HCT116 (cell line): ENCODE results near the gene PGGHG. TPM values are rescaled to one million over a fixed set of nuclear protein-coding genes. Genes with fewer than 3 reads are reported as not detected.

Source experiments
- ATAC-seq: fragments of 200-7000 bp; cut with Tn5 transposase; 2 replicates; pipeline ENCODE4 v1.9.1; 2020; ENCODE audit warnings: mild to moderate bottlenecking, moderate library complexity
- BruUV-seq: library from RNA; stranded (reverse); fragments of 400-500 nt; replicated peaks from 2 replicates; lab custom pipeline; 2021; lab: Mats Ljungman, UMichigan
- CTCF ChIA-PET: fragments of 300-600 bp; sonication (Branson Sonifier 250); formaldehyde crosslinking; loops from one replicate; lab custom pipeline; 2021; ENCODE audit warnings: antibody characterized with exemption; lab: Charles Lee
- POLR2A ChIA-PET: fragments of 300-600, 350-600 bp; sonication (Branson Sonifier 250); formaldehyde crosslinking; loops from one replicate; lab custom pipeline; 2021; ENCODE audit warnings: antibody characterized with exemption; lab: Charles Lee
- RAD21 ChIA-PET, 2 experiments: fragments of 300-600 bp; sonication (Branson Sonifier 250); formaldehyde crosslinking; loops; one replicate each; lab custom pipeline; 2023; ENCODE audit warnings: low total read pairs in 2 of 2; ENCODE audit not compliant: uncharacterized antibody in 2 of 2, unreplicated experiment in 2 of 2, low non-redundant PET in 1 of 2; lab: Charles Lee
- DNase-seq: peaks from one replicate; pipeline ENCODE4 v3.0.0-alpha.2; 2010; ENCODE audit warnings: low read depth, low spot score
- H2AFZ ChIP-seq: fragments of 200-600 bp; shearing (Covaris generic), sonication (generic); 2 replicates; pipeline ENCODE4 v1.6.1; 2017; ENCODE audit warnings: low read depth, mixed run types, mixed read lengths, antibody characterized with exemption, low read length; ENCODE audit not compliant: poor library complexity, severe bottlenecking
- H3K27ac ChIP-seq: 2 replicates; pipeline ENCODE4 v1.5.1; 2012; ENCODE audit warnings: low read depth, low read length
- H3K27me3 ChIP-seq: fragments of 200-600 bp; sonication (generic); 2 replicates; pipeline ENCODE4 v1.6.1; 2016; ENCODE audit warnings: mixed run types, low read length, mixed read lengths; ENCODE audit not compliant: insufficient read depth
- H3K36me3 ChIP-seq, 2 experiments: fragments of 200-500 bp in 1 of 2; fragments of 200-600 bp in 1 of 2; sonication (Bioruptor generic) in 1 of 2; sonication (generic) in 1 of 2; 2 replicates each; pipeline versions ENCODE4 v1.5.1 to v1.6.1; 2014 to 2016; ENCODE audit warnings: low read length in 2 of 2, inconsistent platforms in 1 of 2, mixed read lengths in 1 of 2, mixed run types in 1 of 2; ENCODE audit not compliant: insufficient read depth in 2 of 2, control insufficient read depth in 1 of 2
- H3K4me1 ChIP-seq, 2 experiments: fragments of 200-600 bp in 1 of 2; sonication (generic) in 1 of 2; 2 replicates each; pipeline versions ENCODE4 v1.5.1 to v1.6.1; 2012 to 2017; ENCODE audit warnings: low read length in 2 of 2, inconsistent platforms in 1 of 2, mild to moderate bottlenecking in 1 of 2, mixed read lengths in 1 of 2, mixed run types in 1 of 2, moderate library complexity in 1 of 2; ENCODE audit not compliant: insufficient read depth in 2 of 2, control insufficient read depth in 1 of 2
- H3K4me2 ChIP-seq: fragments of 200-600 bp; sonication (generic); 2 replicates; pipeline ENCODE4 v1.6.1; 2017; ENCODE audit warnings: mixed run types, low read length, mixed read lengths
- H3K4me3 ChIP-seq, 2 experiments: fragments of 200-600 bp in 1 of 2; sonication (generic) in 1 of 2; replicated peaks in 1 of 2; 2 replicates each; pipeline ENCODE4 v1.5.1; 2011 to 2016; ENCODE audit warnings: low read length in 2 of 2, control low read depth in 1 of 2, low read depth in 1 of 2, mild to moderate bottlenecking in 1 of 2, mixed read lengths in 1 of 2, mixed run types in 1 of 2
- H3K79me2 ChIP-seq: fragments of 200-600 bp; sonication (generic); 2 replicates; pipeline ENCODE4 v1.6.1; 2017; ENCODE audit warnings: mild to moderate bottlenecking, mixed run types, low read length, moderate library complexity, mixed read lengths; ENCODE audit not compliant: insufficient read depth
- H3K9ac ChIP-seq: fragments of 200-600 bp; sonication (generic); 2 replicates; pipeline ENCODE4 v1.6.1; 2016; ENCODE audit warnings: low read length, mixed read lengths
- H3K9me2 ChIP-seq: fragments of 200-600 bp; sonication (generic), shearing (Covaris generic); 2 replicates; pipeline ENCODE4 v1.6.1; 2017; ENCODE audit warnings: mixed run types, mild to moderate bottlenecking, moderate library complexity; ENCODE audit not compliant: insufficient read depth
- H3K9me3 ChIP-seq, 2 experiments: fragments of 200-500 bp in 1 of 2; fragments of 200-600 bp in 1 of 2; sonication (Bioruptor generic) in 1 of 2; sonication (generic) in 1 of 2; 2 replicates each; pipeline ENCODE4 v1.6.1; 2014 to 2017; ENCODE audit warnings: low read length in 2 of 2, mixed read lengths in 2 of 2, inconsistent platforms in 1 of 2, low read depth in 1 of 2, mild to moderate bottlenecking in 1 of 2, mixed run types in 1 of 2, moderate library complexity in 1 of 2; ENCODE audit not compliant: control insufficient read depth in 1 of 2, insufficient read depth in 1 of 2
- H4K20me1 ChIP-seq: fragments of 200-600 bp; sonication (generic), shearing (Covaris generic); 2 replicates; pipeline ENCODE4 v1.6.1; 2017; ENCODE audit warnings: mixed run types, mild to moderate bottlenecking, moderate library complexity; ENCODE audit not compliant: insufficient read depth
- CBX3 ChIP-seq: IDR thresholded peaks from 2 replicates; pipeline ENCODE4 v1.6.1; 2012; ENCODE audit warnings: low read depth
- CEBPB ChIP-seq: IDR thresholded peaks from 2 replicates; pipeline ENCODE4 v1.6.1; 2012; ENCODE audit warnings: low read depth
- EGR1 ChIP-seq: IDR thresholded peaks from 2 replicates; pipeline ENCODE4 v1.6.1; 2012; ENCODE audit warnings: low read depth
- ELF1 ChIP-seq: IDR thresholded peaks from 2 replicates; pipeline ENCODE4 v1.6.1; 2012; ENCODE audit warnings: low read depth, borderline replicate concordance
- EZH2 ChIP-seq: fragments of 200-600 bp; sonication (generic); IDR thresholded peaks from 2 replicates; pipeline ENCODE4 v1.6.1; 2017; ENCODE audit warnings: antibody characterized with exemption, mixed run types
- EZH2phosphoT487 ChIP-seq: fragments of 200-600 bp; IDR thresholded peaks from 2 replicates; pipeline ENCODE4 v1.6.1; 2018; ENCODE audit warnings: antibody characterized with exemption, borderline replicate concordance
- JUND ChIP-seq: IDR thresholded peaks from 2 replicates; pipeline ENCODE4 v1.6.1; 2012
- POLR2A ChIP-seq: IDR thresholded peaks from 2 replicates; pipeline ENCODE4 v1.7.0; 2011; ENCODE audit warnings: borderline replicate concordance; ENCODE audit not compliant: insufficient read depth, insufficient read length; ENCODE audit errors: extremely low read depth
- RAD21 ChIP-seq: IDR thresholded peaks from 2 replicates; pipeline ENCODE4 v1.6.1; 2012; ENCODE audit warnings: low read depth, mild to moderate bottlenecking
- SIN3A ChIP-seq: IDR thresholded peaks from 2 replicates; pipeline ENCODE4 v1.6.1; 2012; ENCODE audit warnings: low read depth
- SP1 ChIP-seq: IDR thresholded peaks from 2 replicates; pipeline ENCODE4 v1.6.1; 2012; ENCODE audit warnings: low read depth
- TCF7L2 ChIP-seq: IDR thresholded peaks from 2 replicates; pipeline ENCODE4 v1.7.0; 2011; ENCODE audit warnings: borderline replicate concordance, inconsistent platforms; ENCODE audit not compliant: insufficient read depth, insufficient read length; ENCODE audit errors: extremely low read depth
- YY1 ChIP-seq: IDR thresholded peaks from 2 replicates; pipeline ENCODE4 v1.6.1; 2011; ENCODE audit warnings: low read length, low read depth, moderate library complexity, mild to moderate bottlenecking; ENCODE audit not compliant: insufficient replicate concordance; ENCODE audit errors: extremely low read depth
- ZNF274 ChIP-seq: fragments of 200-500 bp; sonication (Bioruptor generic); IDR thresholded peaks from 2 replicates; pipeline ENCODE4 v1.6.1; 2014; ENCODE audit warnings: mild to moderate bottlenecking, low read depth, low read length, inconsistent platforms
- intact Hi-C: fragments of 100-400 bp; cut with micrococcal nuclease; formaldehyde crosslinking; loops from 2 replicates; pipeline ENCODE4 v1.10.0; 2022
- total RNA-seq: library from RNA; stranded (reverse); gene quantifications from one replicate; pipeline ENCODE4 v1.2.1, GENCODE V29; 2021; ENCODE audit not compliant: unreplicated experiment
- TF ChIP-seq, protein P1 (sequence below): IDR thresholded peaks from 2 replicates; pipeline ENCODE4 v1.6.1; 2012
- TF ChIP-seq, protein P2 (sequence below), 3 experiments: fragments of 200-600 bp in 1 of 3; sonication (generic) in 1 of 3; IDR thresholded peaks in 2 of 3; conservative IDR thresholded peaks in 1 of 3; 2 replicates each; pipeline ENCODE4 v1.5.1; 2012 to 2017; ENCODE audit warnings: low read depth in 2 of 3, low read length in 2 of 3, antibody characterized with exemption in 1 of 3, borderline replicate concordance in 1 of 3, control low read depth in 1 of 3, mild to moderate bottlenecking in 1 of 3, mixed read lengths in 1 of 3, mixed run types in 1 of 3, moderate library complexity in 1 of 3; ENCODE audit not compliant: insufficient read depth in 1 of 3
- TF ChIP-seq, protein P3 (sequence below): IDR thresholded peaks from 2 replicates; pipeline ENCODE4 v1.6.1; 2011; ENCODE audit warnings: mild to moderate bottlenecking, low read length, moderate library complexity; ENCODE audit not compliant: insufficient replicate concordance; ENCODE audit errors: extremely low read depth
- TF ChIP-seq, protein P4 (sequence below): IDR thresholded peaks from 2 replicates; pipeline ENCODE4 v1.6.1; 2012; ENCODE audit warnings: low read depth

Gene PGGHG
- total RNA-seq, 1 experiment from 2014 or later, result 57.5 TPM

DNA sequence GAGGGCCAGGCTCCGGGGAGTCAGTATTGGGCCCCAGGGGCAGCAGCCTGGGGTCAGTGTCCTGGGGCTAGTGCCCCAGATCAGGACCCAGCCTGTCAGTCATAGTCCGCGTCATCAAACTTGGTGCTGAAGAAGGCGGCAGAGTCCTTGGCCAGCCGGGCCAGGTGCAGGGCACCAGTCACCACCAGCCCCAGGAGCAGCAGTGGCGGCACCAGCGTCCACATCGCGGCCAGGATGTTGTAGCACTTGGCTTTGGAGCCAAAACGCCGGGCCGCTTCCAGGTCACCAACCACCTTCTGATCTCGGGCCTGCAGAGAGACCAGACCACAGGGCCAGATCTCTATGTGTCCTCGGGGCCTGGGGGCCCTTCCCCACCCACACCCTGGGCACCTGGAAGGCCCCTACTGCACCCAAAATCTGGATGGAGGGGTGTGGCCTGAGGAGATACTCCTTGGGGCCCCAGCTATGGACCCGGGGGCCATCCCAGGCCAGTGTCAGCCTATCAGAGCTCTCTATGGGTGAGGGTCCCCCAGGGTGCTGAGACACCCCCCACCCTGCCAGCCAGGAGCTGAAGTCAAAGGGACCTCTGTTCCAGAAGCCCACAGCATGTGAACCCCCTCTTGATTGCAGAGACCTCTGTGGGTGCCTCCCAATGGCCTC lies 9.6 kb downstream of the PGGHG start:
- Histone ChIP-seq H3K27me3 (no peaks in the 10 kb centered on the region), H3K9ac (no peak overlapping the region), H3K4me3 (no peak overlapping the region), H3K36me3 (peaks cover 0 to 5% of the 10 kb centered on the region in 2 experiments; a peak in 2 of 4 replicates), H2AFZ (no peak overlapping the region), H3K79me2 (no peaks in the 10 kb centered on the region), H3K4me1 (peaks cover 0 to 3% of the 10 kb centered on the region in 2 experiments; a peak in 1 of 4 replicates), H3K9me2 (no peaks in the 10 kb centered on the region), H3K9me3 (no peaks in the 10 kb centered on the region), H4K20me1 (no peaks in the 10 kb centered on the region), H3K27ac (no peak overlapping the region; the same call in 1 of the 2 replicates), H3K4me2 (no peak overlapping the region)
- DNase-seq, result no peak
- no peak for ATAC-seq
- RAD21 ChIA-PET, result no interaction called here
- TF ChIP-seq, protein P1, sequence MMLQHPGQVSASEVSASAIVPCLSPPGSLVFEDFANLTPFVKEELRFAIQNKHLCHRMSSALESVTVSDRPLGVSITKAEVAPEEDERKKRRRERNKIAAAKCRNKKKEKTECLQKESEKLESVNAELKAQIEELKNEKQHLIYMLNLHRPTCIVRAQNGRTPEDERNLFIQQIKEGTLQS, result no peak
- TF ChIP-seq, protein P2, sequence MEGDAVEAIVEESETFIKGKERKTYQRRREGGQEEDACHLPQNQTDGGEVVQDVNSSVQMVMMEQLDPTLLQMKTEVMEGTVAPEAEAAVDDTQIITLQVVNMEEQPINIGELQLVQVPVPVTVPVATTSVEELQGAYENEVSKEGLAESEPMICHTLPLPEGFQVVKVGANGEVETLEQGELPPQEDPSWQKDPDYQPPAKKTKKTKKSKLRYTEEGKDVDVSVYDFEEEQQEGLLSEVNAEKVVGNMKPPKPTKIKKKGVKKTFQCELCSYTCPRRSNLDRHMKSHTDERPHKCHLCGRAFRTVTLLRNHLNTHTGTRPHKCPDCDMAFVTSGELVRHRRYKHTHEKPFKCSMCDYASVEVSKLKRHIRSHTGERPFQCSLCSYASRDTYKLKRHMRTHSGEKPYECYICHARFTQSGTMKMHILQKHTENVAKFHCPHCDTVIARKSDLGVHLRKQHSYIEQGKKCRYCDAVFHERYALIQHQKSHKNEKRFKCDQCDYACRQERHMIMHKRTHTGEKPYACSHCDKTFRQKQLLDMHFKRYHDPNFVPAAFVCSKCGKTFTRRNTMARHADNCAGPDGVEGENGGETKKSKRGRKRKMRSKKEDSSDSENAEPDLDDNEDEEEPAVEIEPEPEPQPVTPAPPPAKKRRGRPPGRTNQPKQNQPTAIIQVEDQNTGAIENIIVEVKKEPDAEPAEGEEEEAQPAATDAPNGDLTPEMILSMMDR (IDR thresholded peaks at IDR 0.05 in 2 of 3, conservative IDR thresholded peaks at IDR 0.05 in 1 of 3; ENCODE audit: borderline replicate concordance in 1 of 3, insufficient read depth in 1 of 3, low read depth in 2 of 3, low read length in 2 of 3), result no peak
- TF ChIP-seq POLR2A (no peak), ELF1 (no peak), CBX3 (no peak), SIN3A (no peak), JUND (no peak), EGR1 (no peak), CEBPB (no peak), EZH2 (no peak), SP1 (no peak), RAD21 (no peak), EZH2phosphoT487 (no peak), YY1 (no peak), TCF7L2 (no peak), ZNF274 (no peak)
- TF ChIP-seq, protein P3, sequence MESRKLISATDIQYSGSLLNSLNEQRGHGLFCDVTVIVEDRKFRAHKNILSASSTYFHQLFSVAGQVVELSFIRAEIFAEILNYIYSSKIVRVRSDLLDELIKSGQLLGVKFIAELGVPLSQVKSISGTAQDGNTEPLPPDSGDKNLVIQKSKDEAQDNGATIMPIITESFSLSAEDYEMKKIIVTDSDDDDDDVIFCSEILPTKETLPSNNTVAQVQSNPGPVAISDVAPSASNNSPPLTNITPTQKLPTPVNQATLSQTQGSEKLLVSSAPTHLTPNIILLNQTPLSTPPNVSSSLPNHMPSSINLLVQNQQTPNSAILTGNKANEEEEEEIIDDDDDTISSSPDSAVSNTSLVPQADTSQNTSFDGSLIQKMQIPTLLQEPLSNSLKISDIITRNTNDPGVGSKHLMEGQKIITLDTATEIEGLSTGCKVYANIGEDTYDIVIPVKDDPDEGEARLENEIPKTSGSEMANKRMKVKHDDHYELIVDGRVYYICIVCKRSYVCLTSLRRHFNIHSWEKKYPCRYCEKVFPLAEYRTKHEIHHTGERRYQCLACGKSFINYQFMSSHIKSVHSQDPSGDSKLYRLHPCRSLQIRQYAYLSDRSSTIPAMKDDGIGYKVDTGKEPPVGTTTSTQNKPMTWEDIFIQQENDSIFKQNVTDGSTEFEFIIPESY, result no peak
- TF ChIP-seq, protein P4, sequence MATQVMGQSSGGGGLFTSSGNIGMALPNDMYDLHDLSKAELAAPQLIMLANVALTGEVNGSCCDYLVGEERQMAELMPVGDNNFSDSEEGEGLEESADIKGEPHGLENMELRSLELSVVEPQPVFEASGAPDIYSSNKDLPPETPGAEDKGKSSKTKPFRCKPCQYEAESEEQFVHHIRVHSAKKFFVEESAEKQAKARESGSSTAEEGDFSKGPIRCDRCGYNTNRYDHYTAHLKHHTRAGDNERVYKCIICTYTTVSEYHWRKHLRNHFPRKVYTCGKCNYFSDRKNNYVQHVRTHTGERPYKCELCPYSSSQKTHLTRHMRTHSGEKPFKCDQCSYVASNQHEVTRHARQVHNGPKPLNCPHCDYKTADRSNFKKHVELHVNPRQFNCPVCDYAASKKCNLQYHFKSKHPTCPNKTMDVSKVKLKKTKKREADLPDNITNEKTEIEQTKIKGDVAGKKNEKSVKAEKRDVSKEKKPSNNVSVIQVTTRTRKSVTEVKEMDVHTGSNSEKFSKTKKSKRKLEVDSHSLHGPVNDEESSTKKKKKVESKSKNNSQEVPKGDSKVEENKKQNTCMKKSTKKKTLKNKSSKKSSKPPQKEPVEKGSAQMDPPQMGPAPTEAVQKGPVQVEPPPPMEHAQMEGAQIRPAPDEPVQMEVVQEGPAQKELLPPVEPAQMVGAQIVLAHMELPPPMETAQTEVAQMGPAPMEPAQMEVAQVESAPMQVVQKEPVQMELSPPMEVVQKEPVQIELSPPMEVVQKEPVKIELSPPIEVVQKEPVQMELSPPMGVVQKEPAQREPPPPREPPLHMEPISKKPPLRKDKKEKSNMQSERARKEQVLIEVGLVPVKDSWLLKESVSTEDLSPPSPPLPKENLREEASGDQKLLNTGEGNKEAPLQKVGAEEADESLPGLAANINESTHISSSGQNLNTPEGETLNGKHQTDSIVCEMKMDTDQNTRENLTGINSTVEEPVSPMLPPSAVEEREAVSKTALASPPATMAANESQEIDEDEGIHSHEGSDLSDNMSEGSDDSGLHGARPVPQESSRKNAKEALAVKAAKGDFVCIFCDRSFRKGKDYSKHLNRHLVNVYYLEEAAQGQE, result no peak
- BruUV-seq, result no TSS peak
- POLR2A ChIA-PET, result interaction anchor here (1.3 kb wide), 1 partner anchor 9 kb away, joined by 3 read pairs; the partner anchor contains the start of gene IFITM2
- intact Hi-C loops, result no loop called here
- CTCF ChIA-PET, result no interaction called here
